BLaER1 treated with 17β-estradiol and CSF1 and Interleukin-3, amounts not matched to agents 10 nM and 100 nM (cell line): ENCODE results near the gene COG3.

Experiments used
- H3K27ac ChIP-seq, 11 experiments: shearing (Covaris generic); formaldehyde crosslinking; 2 replicates each; pipeline ENCODE4 v1.8.1; 2022
- H3K27me3 ChIP-seq, 11 experiments: shearing (Covaris generic); formaldehyde crosslinking; 2 replicates each; pipeline ENCODE4 v1.8.1; 2022
- H3K36me3 ChIP-seq, 11 experiments: shearing (Covaris generic); formaldehyde crosslinking; 2 replicates each; pipeline ENCODE4 v1.8.1; 2022
- H3K4me1 ChIP-seq, 10 experiments: shearing (Covaris generic); formaldehyde crosslinking; 2 replicates each; pipeline ENCODE4 v1.8.1; 2022
- H3K4me2 ChIP-seq, 11 experiments: shearing (Covaris generic); formaldehyde crosslinking; 2 replicates each; pipeline ENCODE4 v1.8.1; 2022
- H3K4me3 ChIP-seq, 10 experiments: shearing (Covaris generic); formaldehyde crosslinking; 2 replicates each; pipeline ENCODE4 v1.8.1; 2022
- H3K9ac ChIP-seq, 11 experiments: shearing (Covaris generic); formaldehyde crosslinking; 2 replicates each; pipeline ENCODE4 v1.8.1; 2022
- H3K9me3 ChIP-seq, 11 experiments: shearing (Covaris generic); formaldehyde crosslinking; replicated peaks in 1 of 11; 2 replicates each; pipeline ENCODE4 v1.8.1; 2022
- H4K20me1 ChIP-seq, 11 experiments: shearing (Covaris generic); formaldehyde crosslinking; 2 replicates each; pipeline ENCODE4 v1.8.1; 2022
- Cebpa-rat ChIP-seq, 11 experiments: shearing (Covaris generic); IDR thresholded peaks; 2 replicates each; pipeline ENCODE4 v1.8.1; 2022

Gene COG3

DNA sequence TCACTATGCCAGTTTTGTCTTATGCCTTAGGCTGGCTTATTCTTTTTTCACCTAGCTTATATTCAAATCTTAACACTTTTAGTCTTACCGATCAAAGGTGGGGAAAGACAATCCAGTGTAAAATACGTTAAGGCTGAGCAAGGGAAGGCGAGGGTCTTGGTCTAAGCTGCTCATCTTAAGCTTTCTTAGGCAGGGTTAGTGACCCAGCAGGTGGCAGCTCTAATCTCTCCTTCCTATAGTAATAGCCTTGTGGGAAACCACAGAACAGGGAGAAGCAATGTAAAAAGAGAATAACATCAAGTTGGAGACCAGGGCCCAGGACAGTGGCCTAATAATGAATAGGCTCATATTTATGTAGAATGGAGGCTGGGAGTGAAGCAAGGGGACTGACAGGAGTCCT lies 45.9 kb downstream of the COG3 start:
- Histone ChIP-seq H3K36me3 (peaks cover 71 to 93% (median 88%) of the 10 kb centered on the region in 11 experiments), H3K4me2 (no peak overlapping the region)

DNA sequence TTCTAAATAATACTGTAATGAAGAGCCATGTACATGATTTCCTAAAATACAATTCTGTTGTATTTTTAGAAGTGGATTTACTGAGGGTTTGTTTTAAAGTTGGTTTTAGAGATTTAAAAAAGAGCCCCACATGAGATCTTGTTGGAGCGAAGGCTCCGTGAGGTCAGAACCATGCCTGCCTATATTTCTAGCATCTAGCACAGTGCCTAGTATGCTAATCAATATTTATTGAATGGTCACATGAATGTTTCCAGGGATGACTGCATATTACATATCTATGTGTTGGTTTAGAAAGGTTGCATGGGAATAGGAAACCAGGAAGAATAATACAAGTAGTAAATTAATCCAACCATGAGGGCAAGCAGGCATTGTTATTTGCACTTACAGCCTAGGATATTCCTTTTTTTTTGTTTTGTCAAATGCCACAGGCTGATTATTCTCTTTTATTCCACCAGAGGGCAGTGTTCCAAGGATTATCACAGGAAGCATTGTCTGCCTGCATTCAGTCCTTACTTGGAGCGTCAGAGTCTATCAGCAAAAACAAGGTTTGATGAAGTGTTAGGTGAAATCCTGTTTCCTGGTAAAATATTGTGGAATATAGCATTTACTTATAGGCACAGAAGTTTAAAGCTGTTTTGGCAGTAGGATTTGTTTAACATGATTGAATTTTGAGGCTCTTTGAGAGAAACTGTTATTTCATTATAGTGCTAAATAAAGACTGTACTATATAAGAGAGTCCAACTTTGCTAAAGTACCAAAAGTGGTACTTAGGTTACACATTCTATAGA lies 46.8 kb downstream of the COG3 start:
- TF ChIP-seq Cebpa-rat (IDR thresholded peaks at IDR 0.05): no peak
- Histone ChIP-seq H3K27ac (no peak overlapping the region), H3K36me3 (peaks cover 71 to 93% (median 88%) of the 10 kb centered on the region in 11 experiments)

More for the DNA sequence above, 45.9 kb downstream of the COG3 start:
- Histone ChIP-seq H3K4me1 (peaks cover 0 to 8% (median 4%) of the 10 kb centered on the region in 10 experiments; a peak in 6 of 20 replicates), H3K9me3 (no peaks in the 10 kb centered on the region), H3K27ac (no peak overlapping the region), H3K9ac (peak overlapping the region in 1 of 11 experiments; percentile 15; a peak in 1 of 22 replicates), H3K4me3 (no peak overlapping the region), H4K20me1 (peaks cover 0 to 37% (median 8%) of the 10 kb centered on the region in 11 experiments; a peak in 12 of 22 replicates), H3K27me3 (no peaks in the 10 kb centered on the region)
- no peak for TF ChIP-seq Cebpa-rat (IDR thresholded peaks at IDR 0.05)

GRCh38 chr13:45512098-45512496 lies 47.4 kb downstream of the COG3 start:
- H3K9me3 ChIP-seq: no peaks in the 10 kb centered on the region
- H3K27me3 ChIP-seq: no peaks in the 10 kb centered on the region
- TF ChIP-seq Cebpa-rat (IDR thresholded peaks at IDR 0.05): no peak
- peaks cover 72 to 93% (median 88%) of the 10 kb centered on the region in 11 experiments for H3K36me3 ChIP-seq
- no peak overlapping the region for H3K4me2 ChIP-seq
- peaks cover 0 to 8% (median 4%) of the 10 kb centered on the region in 10 experiments; a peak in 6 of 20 replicates for H3K4me1 ChIP-seq
- H4K20me1 ChIP-seq: peaks cover 0 to 32% (median 7%) of the 10 kb centered on the region in 11 experiments; a peak in 9 of 22 replicates
- H3K4me3 ChIP-seq: no peak overlapping the region
- no peak overlapping the region; a peak in 1 of 22 replicates for H3K9ac ChIP-seq
- no peak overlapping the region for H3K27ac ChIP-seq

More for the DNA sequence above, 46.8 kb downstream of the COG3 start:
- Histone ChIP-seq H3K4me2 (no peak overlapping the region), H3K9ac (no peak overlapping the region), H3K27me3 (no peaks in the 10 kb centered on the region), H3K4me3 (no peak overlapping the region), H3K9me3 (no peaks in the 10 kb centered on the region), H4K20me1 (peaks cover 0 to 33% (median 7%) of the 10 kb centered on the region in 11 experiments; a peak in 11 of 22 replicates), H3K4me1 (peaks cover 0 to 8% (median 4%) of the 10 kb centered on the region in 10 experiments; a peak in 6 of 20 replicates)

DNA sequence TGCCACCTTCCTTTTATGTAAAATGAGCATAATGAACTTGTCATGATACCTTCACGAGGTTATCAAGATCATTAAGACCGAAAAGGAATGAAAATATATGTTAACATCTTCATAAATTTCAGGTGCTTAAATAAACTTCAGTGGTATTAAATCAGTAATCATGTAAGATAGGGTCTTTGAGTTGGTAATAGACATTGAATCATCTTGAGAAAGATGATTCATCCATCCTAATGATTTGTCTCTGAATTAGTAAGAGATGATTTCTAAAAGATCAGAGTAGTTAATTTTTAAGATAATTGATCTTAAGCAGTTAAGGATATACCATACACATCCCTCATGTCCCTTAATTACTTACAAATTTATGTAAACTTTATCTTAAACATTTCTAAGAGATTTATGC lies 52.0 kb downstream of the COG3 start:
- no peak for TF ChIP-seq Cebpa-rat (IDR thresholded peaks at IDR 0.05)
- Histone ChIP-seq H3K9me3 (no peaks in the 10 kb centered on the region), H3K4me1 (peaks cover 0 to 12% (median 0%) of the 10 kb centered on the region in 10 experiments; a peak in 6 of 20 replicates), H3K4me2 (no peak overlapping the region), H3K27ac (no peak overlapping the region), H3K27me3 (no peaks in the 10 kb centered on the region), H3K9ac (no peak overlapping the region), H3K4me3 (no peak overlapping the region), H4K20me1 (peaks cover 0 to 23% (median 0%) of the 10 kb centered on the region in 11 experiments; a peak in 6 of 22 replicates), H3K36me3 (peaks cover 80 to 96% (median 92%) of the 10 kb centered on the region in 11 experiments)

DNA sequence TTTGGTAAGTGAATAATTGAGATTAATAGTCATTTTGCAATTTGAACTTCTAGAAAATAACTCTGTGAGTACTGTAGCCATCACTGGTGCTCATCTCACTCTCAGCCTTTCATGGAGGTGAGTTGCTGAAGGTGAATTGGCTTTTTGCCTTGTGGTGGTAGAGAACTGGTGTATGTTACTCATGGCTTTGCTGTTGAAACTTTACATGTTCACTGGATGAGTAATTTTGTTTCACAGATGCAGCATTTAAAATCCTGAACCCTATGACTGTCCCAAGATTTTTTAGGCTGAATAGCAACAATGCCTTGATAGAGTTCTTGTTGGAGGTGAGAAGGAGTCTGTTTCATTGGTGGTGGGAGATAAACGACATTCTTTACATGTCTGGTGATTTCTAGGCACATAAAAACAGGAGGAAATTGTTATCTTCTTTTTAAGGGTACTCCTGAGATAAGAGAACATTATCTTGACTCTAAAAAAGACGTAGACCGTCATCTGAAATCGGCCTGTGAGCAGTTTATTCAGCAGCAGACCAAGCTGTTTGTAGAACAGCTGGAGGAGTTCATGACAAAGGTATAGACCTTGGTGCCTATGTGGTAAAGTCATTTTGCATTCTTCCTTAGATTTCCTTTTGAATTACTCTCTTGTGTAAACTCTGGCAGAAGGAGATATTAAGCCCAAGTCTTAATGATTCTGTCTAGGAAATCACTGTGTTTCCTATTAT lies 53.9 kb downstream of the COG3 start:
- Histone ChIP-seq H3K4me1 (peaks cover 0 to 14% (median 0%) of the 10 kb centered on the region in 10 experiments; a peak in 6 of 20 replicates), H3K36me3 (peaks cover 83 to 100% (median 93%) of the 10 kb centered on the region in 11 experiments), H3K27me3 (no peaks in the 10 kb centered on the region), H3K4me2 (no peak overlapping the region), H3K9me3 (no peaks in the 10 kb centered on the region), H3K4me3 (no peak overlapping the region), H4K20me1 (peaks cover 0 to 26% (median 0%) of the 10 kb centered on the region in 11 experiments; a peak in 6 of 22 replicates), H3K27ac (no peak overlapping the region), H3K9ac (no peak overlapping the region)
- TF ChIP-seq Cebpa-rat (IDR thresholded peaks at IDR 0.05): no peak

DNA sequence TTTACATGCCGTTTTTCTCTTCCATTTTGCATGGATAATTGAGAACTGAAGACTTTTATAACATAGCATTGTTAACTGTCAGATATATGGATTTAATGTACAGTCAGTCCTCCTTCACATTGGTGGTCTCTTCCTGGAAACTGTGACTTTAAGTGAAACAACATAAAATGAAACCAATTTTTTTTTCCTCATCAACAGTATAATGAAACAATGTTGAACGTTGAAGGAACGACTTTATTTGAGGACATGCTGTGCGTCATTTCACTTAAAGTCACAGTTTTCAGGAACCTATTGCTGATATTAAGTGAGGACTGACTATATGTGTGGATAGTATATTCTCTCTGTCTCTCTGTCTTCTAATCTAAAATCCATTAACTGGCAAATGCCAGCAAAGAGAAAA lies 54.8 kb downstream of the COG3 start:
- peaks cover 0 to 31% (median 0%) of the 10 kb centered on the region in 11 experiments; a peak in 7 of 22 replicates for H4K20me1 ChIP-seq
- H3K36me3 ChIP-seq: peaks cover 83 to 100% (median 94%) of the 10 kb centered on the region in 11 experiments
- no peak overlapping the region for H3K27ac ChIP-seq
- peaks cover 0 to 14% (median 0%) of the 10 kb centered on the region in 10 experiments; a peak in 6 of 20 replicates for H3K4me1 ChIP-seq
- no peak overlapping the region for H3K4me3 ChIP-seq
- H3K9ac ChIP-seq: no peak overlapping the region
- H3K27me3 ChIP-seq: no peaks in the 10 kb centered on the region
- no peaks in the 10 kb centered on the region for H3K9me3 ChIP-seq
- no peak for TF ChIP-seq Cebpa-rat (IDR thresholded peaks at IDR 0.05)
- no peak overlapping the region for H3K4me2 ChIP-seq

DNA sequence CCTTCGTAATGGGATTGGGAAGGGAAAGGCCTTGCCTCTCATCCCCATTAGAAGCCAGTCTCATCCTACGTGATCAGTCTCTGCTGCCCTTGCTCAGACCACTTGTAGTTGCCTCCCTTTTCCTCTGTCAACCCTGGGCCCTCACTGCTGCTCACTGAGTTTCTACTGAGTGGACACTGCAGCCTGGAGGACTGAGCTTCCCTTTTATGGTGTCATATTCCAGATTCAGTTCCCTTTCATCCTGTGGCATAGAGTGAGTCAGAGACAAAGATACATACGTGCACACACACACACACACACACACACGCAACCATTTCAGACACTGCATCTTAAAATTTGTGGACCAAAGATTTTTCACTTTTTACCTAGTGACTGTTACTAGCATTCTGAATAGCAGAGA lies 56.6 kb downstream of the COG3 start:
- Histone ChIP-seq H4K20me1 (peaks cover 0 to 28% (median 0%) of the 10 kb centered on the region in 11 experiments; a peak in 7 of 22 replicates), H3K4me2 (peak overlapping the region in 2 of 11 experiments; percentile 34 to 46; a peak in 4 of 22 replicates), H3K4me1 (peaks cover 0 to 14% (median 0%) of the 10 kb centered on the region in 10 experiments; a peak in 6 of 20 replicates), H3K9me3 (no peaks in the 10 kb centered on the region), H3K9ac (no peak overlapping the region), H3K36me3 (peaks cover 83 to 100% (median 95%) of the 10 kb centered on the region in 11 experiments), H3K27me3 (no peaks in the 10 kb centered on the region), H3K4me3 (no peak overlapping the region), H3K27ac (no peak overlapping the region)
- no peak for TF ChIP-seq Cebpa-rat (IDR thresholded peaks at IDR 0.05)

DNA sequence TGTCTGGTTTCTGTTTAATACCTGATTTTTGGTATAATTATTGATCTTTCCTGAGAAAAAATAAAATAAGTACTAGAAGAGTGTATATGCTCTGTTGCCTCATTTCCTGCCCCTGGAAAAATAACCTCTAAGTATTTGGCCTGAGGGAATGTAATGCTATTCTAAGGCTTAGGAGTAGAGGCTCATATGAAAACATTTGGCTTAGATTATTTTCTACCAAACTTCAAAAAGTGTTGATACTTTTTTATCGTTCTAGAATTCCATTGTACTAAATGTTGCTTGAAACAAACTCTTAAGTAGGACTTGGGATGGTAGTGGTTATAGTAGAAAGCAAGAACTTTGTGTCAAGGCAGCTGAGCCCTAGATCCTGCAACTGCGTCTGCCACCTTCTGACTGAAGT lies 57.8 kb downstream of the COG3 start:
- Histone ChIP-seq H3K4me3 (no peak overlapping the region), H3K9me3 (no peaks in the 10 kb centered on the region), H3K4me1 (peaks cover 0 to 14% (median 0%) of the 10 kb centered on the region in 10 experiments; a peak in 6 of 20 replicates)

More for the DNA sequence above, 57.8 kb downstream of the COG3 start:
- H3K27ac ChIP-seq: no peak overlapping the region
- TF ChIP-seq Cebpa-rat (IDR thresholded peaks at IDR 0.05): no peak
- no peak overlapping the region for H3K4me2 ChIP-seq
- peaks cover 83 to 100% (median 93%) of the 10 kb centered on the region in 11 experiments for H3K36me3 ChIP-seq
- no peaks in the 10 kb centered on the region for H3K27me3 ChIP-seq
- H4K20me1 ChIP-seq: peaks cover 0 to 28% (median 0%) of the 10 kb centered on the region in 11 experiments; a peak in 7 of 22 replicates
- H3K9ac ChIP-seq: no peak overlapping the region
